ENCODE results near the gene USP25.

GRCh38 chr21:15839026-15839425 is 109.2 kb downstream of the USP25 start:
- TF ChIP-seq REST (IDR thresholded peaks at IDR 0.05; ENCODE audit: insufficient read depth in 1 of 2, low read depth in 2 of 2, low read length in 1 of 2) (no peak), CTCF (IDR thresholded peaks at IDR 0.05) (no peak), POLR2AphosphoS5 (IDR thresholded peaks at IDR 0.05; ENCODE audit: low read depth, low read length) (no peak)

Measured in Panc1 (cell line).